ENCODE data around the gene CHST11.

CHST11 gene

GRCh38 chr12:104508752-104509446 is 52.2 kb downstream of the CHST11 start:
- no peaks in the 10 kb centered on the region for H3K9me3 ChIP-seq (ENCODE audit: insufficient read depth, low read length)
- H3K27ac ChIP-seq (ENCODE audit: low read depth, low read length) = no peak overlapping the region
- H4K20me1 ChIP-seq (ENCODE audit: low read depth, low read length) = no peaks in the 10 kb centered on the region
- H3K27me3 ChIP-seq (ENCODE audit: low read length) = no peaks in the 10 kb centered on the region
- H3K9me2 ChIP-seq (replicated peaks; ENCODE audit: insufficient read depth, low read length) = no peaks in the 10 kb centered on the region
- no peak overlapping the region for H3K4me3 ChIP-seq (ENCODE audit: insufficient read depth, low read length, poor library complexity, severe bottlenecking)
- no peak overlapping the region for H3K9ac ChIP-seq (ENCODE audit: low read length)
- no peak overlapping the region for H3K4me2 ChIP-seq (ENCODE audit: low read depth, low read length, poor library complexity, severe bottlenecking)
- H3K36me3 ChIP-seq (ENCODE audit: low read length) = no peaks in the 10 kb centered on the region
- no peaks in the 10 kb centered on the region for H3F3A ChIP-seq (ENCODE audit: insufficient read depth)
- no peaks in the 10 kb centered on the region for H3K79me2 ChIP-seq (ENCODE audit: insufficient read depth, low read length)
- no peak for TF ChIP-seq CTCF (IDR thresholded peaks at IDR 0.05; ENCODE audit: insufficient read depth, low read length, poor library complexity, severe bottlenecking)
- no peak for TF ChIP-seq EZH2phosphoT487 (conservative IDR thresholded peaks at IDR 0.05; ENCODE audit: low read length)
- no peak overlapping the region for H2AFZ ChIP-seq (ENCODE audit: low read depth, low read length, severe bottlenecking)

GRCh38 chr12:104510145-104510872 is 53.6 kb downstream of the CHST11 start:
- H2AFZ ChIP-seq (ENCODE audit: low read depth, low read length, severe bottlenecking) = no peak overlapping the region
- H3K27ac ChIP-seq (ENCODE audit: low read depth, low read length) = no peak overlapping the region
- no peaks in the 10 kb centered on the region for H3K36me3 ChIP-seq (ENCODE audit: low read length)
- H3K27me3 ChIP-seq (ENCODE audit: low read length) = no peaks in the 10 kb centered on the region
- TF ChIP-seq CTCF (IDR thresholded peaks at IDR 0.05; ENCODE audit: insufficient read depth, low read length, poor library complexity, severe bottlenecking) (no peak), EZH2phosphoT487 (conservative IDR thresholded peaks at IDR 0.05; ENCODE audit: low read length) (no peak)
- H3K4me2 ChIP-seq (ENCODE audit: low read depth, low read length, poor library complexity, severe bottlenecking) = no peak overlapping the region
- no peaks in the 10 kb centered on the region for H3K79me2 ChIP-seq (ENCODE audit: insufficient read depth, low read length)
- no peaks in the 10 kb centered on the region for H3F3A ChIP-seq (ENCODE audit: insufficient read depth)
- H3K9me2 ChIP-seq (replicated peaks; ENCODE audit: insufficient read depth, low read length) = no peaks in the 10 kb centered on the region
- H3K9me3 ChIP-seq (ENCODE audit: insufficient read depth, low read length) = no peaks in the 10 kb centered on the region
- H3K4me3 ChIP-seq (ENCODE audit: insufficient read depth, low read length, poor library complexity, severe bottlenecking) = no peak overlapping the region
- no peaks in the 10 kb centered on the region for H4K20me1 ChIP-seq (ENCODE audit: low read depth, low read length)
- H3K9ac ChIP-seq (ENCODE audit: low read length) = no peak overlapping the region

- no peak overlapping the region for H3K27ac ChIP-seq (ENCODE audit: low read depth, low read length)
- H4K20me1 ChIP-seq (ENCODE audit: low read depth, low read length) = no peaks in the 10 kb centered on the region
- no peaks in the 10 kb centered on the region for H3K9me2 ChIP-seq (replicated peaks; ENCODE audit: insufficient read depth, low read length)
- H2AFZ ChIP-seq (ENCODE audit: low read depth, low read length, severe bottlenecking) = no peak overlapping the region
- H3K36me3 ChIP-seq (ENCODE audit: low read length) = no peaks in the 10 kb centered on the region
- no peak overlapping the region for H3K9ac ChIP-seq (ENCODE audit: low read length)
- H3K4me2 ChIP-seq (ENCODE audit: low read depth, low read length, poor library complexity, severe bottlenecking) = no peak overlapping the region
- H3K27me3 ChIP-seq (ENCODE audit: low read length) = no peaks in the 10 kb centered on the region
- no peaks in the 10 kb centered on the region for H3F3A ChIP-seq (ENCODE audit: insufficient read depth)
- no peak for TF ChIP-seq CTCF (IDR thresholded peaks at IDR 0.05; ENCODE audit: insufficient read depth, low read length, poor library complexity, severe bottlenecking)
- TF ChIP-seq EZH2phosphoT487 (conservative IDR thresholded peaks at IDR 0.05; ENCODE audit: low read length) = no peak
- no peak overlapping the region for H3K4me3 ChIP-seq (ENCODE audit: insufficient read depth, low read length, poor library complexity, severe bottlenecking)
- H3K9me3 ChIP-seq (ENCODE audit: insufficient read depth, low read length) = no peaks in the 10 kb centered on the region
- no peaks in the 10 kb centered on the region for H3K79me2 ChIP-seq (ENCODE audit: insufficient read depth, low read length)
Observed at GRCh38 chr12:104510873-104511440, 54.2 kb downstream of the CHST11 start.
